NCI-H69 (cell line): ENCODE measurements around the gene SCUBE3.
A peak's percentile ranks its signal among the peaks of the same experiment; 100 is the strongest.

Source experiments
- DNase-seq: peaks from one replicate; lab custom pipeline; 2025; lab: John Stamatoyannopoulos, UW

Gene SCUBE3

DNA sequence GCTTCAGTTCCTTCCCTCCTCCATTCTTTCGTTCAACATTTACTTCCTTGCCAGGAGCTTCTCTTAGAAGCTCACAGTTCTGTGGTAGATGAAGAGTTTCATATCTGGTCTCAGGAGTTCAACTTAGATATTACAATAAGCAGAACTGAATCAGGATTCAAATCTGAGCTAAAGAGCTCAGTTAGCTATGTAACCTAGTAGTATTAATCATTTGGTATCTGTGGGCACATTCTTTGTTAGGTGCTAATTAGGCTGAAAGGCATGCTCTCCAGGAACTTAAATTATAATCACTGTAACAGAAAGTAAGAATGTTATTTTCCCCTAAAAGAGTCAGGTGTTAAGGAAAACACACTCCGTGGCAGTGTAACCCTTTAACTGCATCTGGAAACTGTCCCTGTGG lies 54.1 kb downstream of the SCUBE3 start:
- DNase-seq: peak; percentile 20

GRCh38 chr6:35272005-35272404 lies 58.2 kb downstream of the SCUBE3 start:
- DNase-seq: no peak

DNA sequence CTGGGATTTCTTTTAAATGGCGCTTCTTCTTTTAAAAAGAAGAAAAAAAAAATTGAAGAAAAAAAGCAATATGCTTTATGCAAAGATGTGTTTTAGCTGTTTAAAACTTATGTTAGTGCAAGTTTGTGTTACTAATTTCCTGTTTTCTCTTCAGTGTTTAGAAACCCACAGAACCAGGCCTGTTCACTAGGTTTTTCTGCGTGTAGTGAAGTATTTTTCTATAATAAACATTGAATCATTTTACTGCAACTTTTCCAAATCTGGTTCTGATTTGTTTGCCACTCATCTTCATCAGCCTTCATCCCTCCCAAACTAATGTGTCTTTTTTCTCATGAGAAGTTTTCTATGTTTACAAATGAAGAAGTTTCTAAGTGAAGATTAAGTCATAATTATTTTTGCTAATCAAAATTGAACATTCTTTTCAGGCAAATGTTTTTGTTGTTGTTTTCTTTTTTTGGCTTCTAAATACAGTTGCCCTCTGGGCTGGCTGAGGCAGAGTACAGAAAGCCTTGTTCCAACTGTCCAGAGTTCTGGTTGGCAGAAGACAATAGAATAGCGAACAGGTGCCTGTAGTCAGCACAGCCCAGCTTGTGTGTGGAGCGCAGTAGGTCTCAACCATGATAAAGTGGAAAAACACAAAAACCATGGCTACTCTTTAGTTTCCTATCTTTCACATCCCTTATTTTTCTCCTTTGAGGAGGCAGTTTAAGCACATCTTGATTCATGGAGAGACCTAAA lies 60.2 kb downstream of the SCUBE3 start:
- no peak for DNase-seq

GRCh38 chr6:35275744-35276260 lies 62.0 kb downstream of the SCUBE3 start:
- no peak for DNase-seq

GRCh38 chr6:35278708-35279107 lies 65.0 kb downstream of the SCUBE3 start:
- DNase-seq: no peak

- no peak for DNase-seq
Measured at GRCh38 chr6:35280903-35281302, 67.1 kb downstream of the SCUBE3 start.

DNA sequence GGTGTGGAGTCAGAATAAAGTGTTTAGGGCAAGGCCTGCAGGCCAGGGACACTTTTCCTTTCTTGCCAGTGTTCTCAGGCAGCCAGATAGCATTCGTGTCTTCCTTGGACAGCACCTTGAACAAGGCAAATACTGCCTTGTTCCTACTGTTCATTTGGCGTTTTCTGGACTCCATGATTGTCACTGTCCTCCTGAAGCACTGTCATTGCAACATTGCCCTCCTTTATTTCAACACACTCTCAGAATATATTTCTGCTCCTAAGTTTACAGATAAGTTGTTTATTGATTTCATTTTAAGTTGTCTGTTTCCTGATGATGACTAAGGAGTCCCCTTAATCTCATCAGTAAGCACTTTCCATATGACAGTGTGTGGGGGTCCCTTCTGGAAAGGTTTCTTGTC lies 68.7 kb downstream of the SCUBE3 start:
- no peak for DNase-seq

DNA sequence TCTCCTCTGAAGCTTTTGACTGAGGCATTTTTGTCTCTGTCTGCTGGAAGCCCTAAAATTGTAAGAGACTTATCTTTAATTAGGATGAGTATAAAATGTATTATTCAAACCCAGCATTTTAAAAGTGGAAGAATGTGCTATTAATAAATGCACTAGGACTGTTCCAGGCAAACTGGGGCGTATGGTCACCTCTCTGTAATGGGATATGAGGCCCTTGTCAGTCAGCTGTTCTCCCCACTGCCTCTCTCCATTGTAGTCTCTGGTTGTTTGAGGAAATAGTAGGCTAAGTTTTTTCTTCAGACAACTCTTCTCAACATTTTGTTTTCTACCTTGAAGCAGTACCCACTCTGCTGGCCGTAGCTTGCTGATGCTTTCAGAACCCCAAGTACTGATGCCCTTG lies 69.6 kb downstream of the SCUBE3 start:
- no peak for DNase-seq

GRCh38 chr6:35287671-35288396 lies 74.1 kb downstream of the SCUBE3 start:
- DNase-seq: no peak

DNA sequence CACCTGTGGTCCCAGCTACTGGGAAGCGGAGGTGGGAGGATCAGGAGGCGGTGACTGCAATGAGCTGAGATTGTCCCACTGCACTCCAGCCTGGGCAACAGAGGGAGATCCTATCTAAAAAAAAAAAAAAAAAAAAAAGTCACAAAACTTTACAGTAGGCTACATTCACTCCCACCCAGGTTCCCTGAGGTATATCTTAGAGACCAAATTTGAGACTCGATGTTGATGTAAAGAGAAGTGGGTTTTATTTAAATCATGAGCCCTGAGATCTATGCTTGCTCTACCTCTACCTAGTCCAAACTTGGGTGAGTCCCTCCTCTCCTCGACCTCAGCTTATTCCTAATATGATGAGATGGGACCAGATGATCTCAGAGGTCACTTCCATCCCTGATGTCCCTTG lies 75.1 kb downstream of the SCUBE3 start:
- no peak for DNase-seq

GRCh38 chr6:35291491-35291890 lies 77.7 kb downstream of the SCUBE3 start:
- no peak for DNase-seq

DNA sequence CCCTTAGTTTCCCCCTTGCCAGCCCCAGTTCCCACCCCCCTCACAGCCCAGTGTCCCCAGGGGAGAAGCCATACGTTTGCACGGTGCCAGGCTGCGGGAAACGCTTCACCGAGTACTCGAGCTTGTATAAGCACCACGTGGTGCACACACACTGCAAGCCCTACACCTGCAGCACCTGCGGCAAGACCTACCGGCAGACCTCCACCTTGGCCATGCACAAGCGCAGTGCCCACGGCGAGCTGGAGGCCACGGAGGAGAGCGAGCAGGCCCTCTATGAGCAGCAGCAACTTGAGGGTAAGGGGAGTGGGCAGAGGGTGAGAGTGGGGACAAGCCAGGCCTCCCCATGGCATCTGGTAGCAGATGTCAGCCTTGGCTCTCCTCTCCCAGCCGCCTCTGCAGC lies 78.7 kb downstream of the SCUBE3 start:
- DNase-seq: no peak

DNA sequence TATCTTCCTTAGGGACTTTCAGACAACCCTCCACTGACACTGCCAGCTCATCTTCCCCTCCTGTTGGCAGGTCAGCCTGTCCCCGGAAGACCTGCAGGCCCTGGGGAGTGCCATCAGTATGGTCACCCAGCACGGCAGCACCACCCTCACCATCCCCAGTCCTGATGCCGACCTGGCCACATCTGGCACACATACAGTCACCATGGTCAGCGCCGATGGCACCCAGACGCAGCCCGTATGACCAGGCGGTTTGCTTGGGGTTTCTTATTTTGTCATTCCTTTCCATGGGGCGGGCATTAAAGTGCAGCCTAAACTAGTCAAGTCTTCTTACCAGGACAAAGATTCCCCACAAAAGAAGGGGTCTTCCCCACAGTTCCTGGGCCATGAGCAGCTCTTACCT lies 79.9 kb downstream of the SCUBE3 start:
- DNase-seq: no peak

DNA sequence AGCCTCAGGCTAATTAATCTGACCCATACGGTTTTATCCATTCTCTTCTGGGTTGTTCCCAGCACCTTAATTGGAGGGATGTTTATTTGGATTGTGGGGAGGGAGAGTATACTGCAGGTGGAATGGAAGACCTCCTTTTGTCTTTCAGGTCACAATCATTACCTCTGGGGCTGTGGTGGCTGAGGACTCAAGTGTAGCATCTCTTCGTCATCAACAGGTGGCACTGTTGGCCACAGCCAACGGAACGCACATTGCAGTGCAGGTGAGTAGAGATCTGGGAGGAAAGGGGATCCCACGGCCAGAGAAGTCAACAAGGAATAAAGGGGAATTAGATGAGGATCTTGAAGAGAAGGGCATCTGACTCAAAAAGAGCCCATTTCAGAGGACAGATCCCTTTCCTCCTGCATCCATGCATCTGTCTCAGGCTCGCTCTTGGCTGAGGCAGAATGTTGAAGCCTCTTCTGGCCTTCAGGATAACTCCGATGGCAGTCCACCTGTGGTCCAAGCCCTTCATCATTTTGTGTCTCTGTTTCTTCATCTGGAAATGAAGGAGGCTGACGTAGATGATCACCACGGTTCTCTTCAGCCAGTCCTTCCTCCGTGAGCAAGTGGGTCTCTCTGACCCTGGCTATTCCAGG lies 80.7 kb downstream of the SCUBE3 start:
- peak; percentile 89 for DNase-seq

DNA sequence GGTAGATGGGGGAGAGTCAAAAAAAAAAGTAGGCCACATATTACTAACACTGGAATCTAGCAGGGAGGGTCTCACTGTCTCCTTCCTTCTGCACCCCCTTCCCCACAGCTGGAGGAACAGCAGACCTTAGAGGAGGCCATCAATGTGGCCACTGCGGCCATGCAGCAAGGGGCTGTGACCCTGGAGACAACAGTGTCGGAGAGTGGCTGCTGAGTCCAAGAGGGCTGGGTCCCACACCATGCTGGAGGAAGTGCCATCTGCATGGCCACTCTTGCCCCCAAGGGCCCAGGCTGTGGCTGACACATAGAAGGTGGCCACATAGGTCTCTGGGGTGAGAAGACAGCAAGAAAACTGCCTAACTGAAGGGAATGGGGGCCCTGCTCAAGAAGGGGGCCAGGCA lies 81.3 kb downstream of the SCUBE3 start:
- DNase-seq: no peak

DNA sequence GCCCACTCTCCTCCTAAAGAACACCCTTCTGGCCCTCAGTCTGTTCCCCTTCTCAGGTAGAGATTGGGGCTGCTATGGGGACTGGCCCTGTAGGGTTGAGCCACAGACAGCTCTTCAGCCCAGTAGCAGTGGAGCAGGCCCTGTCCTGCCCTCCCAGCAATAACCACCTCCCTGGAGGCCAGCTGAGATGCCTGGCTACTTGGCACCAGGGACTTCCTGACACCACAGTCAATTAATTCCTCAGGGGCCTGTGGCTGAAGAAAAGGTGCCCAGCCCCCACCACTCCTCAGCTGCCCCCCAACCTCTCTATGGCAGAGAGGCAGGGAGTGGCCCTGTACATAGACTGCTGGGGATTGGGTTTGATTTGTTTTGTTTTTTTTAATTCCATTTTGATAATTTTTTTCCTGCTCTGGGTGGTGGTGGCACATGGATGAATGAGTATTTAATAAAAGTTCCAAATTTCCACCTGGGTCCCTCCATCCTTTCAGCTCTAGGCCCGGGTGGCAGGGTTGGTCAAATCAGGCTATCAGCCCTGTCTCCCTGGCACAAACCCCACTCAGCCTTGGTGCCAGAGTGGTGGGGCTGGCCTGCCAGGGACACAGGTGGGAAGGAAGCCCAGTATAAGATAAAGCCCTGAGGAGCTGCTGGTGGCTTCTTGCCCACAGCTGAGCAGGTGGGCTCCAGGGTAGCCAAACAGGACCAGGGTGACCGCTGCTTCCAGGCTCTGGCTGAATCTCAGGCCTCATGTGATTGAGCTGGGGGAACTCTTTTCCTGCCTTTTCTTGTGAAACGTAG lies 82.0 kb downstream of the SCUBE3 start:
- DNase-seq: peak; percentile 20

- DNase-seq: no peak
Measured at GRCh38 chr6:35296931-35297600, 83.3 kb downstream of the SCUBE3 start.

GRCh38 chr6:35297601-35298481 lies 84.1 kb downstream of the SCUBE3 start, which contains the start of gene DEF6:
Gene DEF6 (plus strand): TSS chr6:35297818. CDS start chr6:35297857, 39 bp downstream.
- peak; percentile 81 for DNase-seq

GRCh38 chr6:35298625-35299140 lies 84.9 kb downstream of the SCUBE3 start:
- DNase-seq: no peak

DNA sequence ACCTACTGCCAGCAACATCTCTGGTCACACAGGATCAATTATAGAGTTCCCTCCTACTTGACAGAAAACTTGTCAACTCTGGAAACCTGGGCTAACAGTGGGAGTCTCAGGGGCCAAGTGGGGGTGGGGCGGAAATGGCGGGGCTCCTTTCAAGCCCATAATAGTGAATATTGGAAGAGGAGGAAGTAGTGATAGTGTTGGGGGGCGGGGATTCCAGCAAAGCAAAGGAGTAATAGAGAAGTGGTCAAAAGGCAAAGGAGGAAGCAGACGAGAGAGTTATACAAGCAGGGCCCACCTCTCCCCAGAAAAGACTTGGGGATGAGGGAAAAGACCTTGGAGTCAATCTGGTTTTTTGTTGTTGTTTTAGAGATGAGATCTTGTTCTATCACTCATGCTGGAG lies 85.9 kb downstream of the SCUBE3 start:
- DNase-seq: no peak
